Effector CD4-positive, alpha-beta T cell (primary cell): ENCODE data around the gene SFTPB.
"Not testable (repeated sequence)": the region's sequence is repeated elsewhere in the genome, so short reads cannot be mapped to it uniquely, and the experiment has no call there.

Source experiments
- DNase-seq: peaks from one replicate; pipeline ENCODE4 v3.0.0-alpha.2; 2020

SFTPB gene

GRCh38 chr2:85652056-85652455 is 15.9 kb downstream of the SFTPB start:
- DNase-seq = no peak

- DNase-seq = no peak
Measured at GRCh38 chr2:85651097-85651496, 16.9 kb downstream of the SFTPB start.

- DNase-seq = no peak
Measured at GRCh38 chr2:85650456-85650855, 17.5 kb downstream of the SFTPB start.

GRCh38 chr2:85649201-85650190 is 18.5 kb downstream of the SFTPB start:
- DNase-seq = no peak

- no peak for DNase-seq
Measured at GRCh38 chr2:85648619-85649018, 19.4 kb downstream of the SFTPB start.

- no peak for DNase-seq
Measured at GRCh38 chr2:85647823-85648526, 20.0 kb downstream of the SFTPB start.

- no peak for DNase-seq
Measured at GRCh38 chr2:85646166-85646565, 21.8 kb downstream of the SFTPB start.

GRCh38 chr2:85644909-85645308 is 23.1 kb downstream of the SFTPB start:
- no peak for DNase-seq

- DNase-seq = no peak
Measured at GRCh38 chr2:85642725-85643124, 25.3 kb downstream of the SFTPB start.

- DNase-seq = no peak
Measured at GRCh38 chr2:85635636-85636035, 32.4 kb downstream of the SFTPB start.

GRCh38 chr2:85635011-85635410 is 33.0 kb downstream of the SFTPB start:
- no peak for DNase-seq

- no peak for DNase-seq
Measured at GRCh38 chr2:85631316-85631715, 36.7 kb downstream of the SFTPB start.

GRCh38 chr2:85628658-85629057 is 39.3 kb downstream of the SFTPB start:
- DNase-seq = no peak

GRCh38 chr2:85623991-85624390 is 44.0 kb downstream of the SFTPB start:
- DNase-seq = no peak

- DNase-seq = no peak
Measured at GRCh38 chr2:85621338-85621737, 46.7 kb downstream of the SFTPB start.

- no peak for DNase-seq
Measured at GRCh38 chr2:85619617-85620016, 48.4 kb downstream of the SFTPB start.

- not testable (repeated sequence) for DNase-seq
Measured at GRCh38 chr2:85617723-85618122, 50.3 kb downstream of the SFTPB start.

- no peak for DNase-seq
Measured at GRCh38 chr2:85615413-85615728, 52.6 kb downstream of the SFTPB start.

GRCh38 chr2:85614757-85615156 is 53.2 kb downstream of the SFTPB start:
- not testable (repeated sequence) for DNase-seq

GRCh38 chr2:85613717-85614515 is 54.1 kb downstream of the SFTPB start:
- no peak for DNase-seq

GRCh38 chr2:85611705-85612587 is 56.1 kb downstream of the SFTPB start, which contains the start of gene C2orf68:
TSS of gene C2orf68 (minus strand) at chr2:85612066. CDS start at chr2:85611984, 82 bp downstream.
- DNase-seq = peak; percentile 77

GRCh38 chr2:85611217-85611704 is 56.7 kb downstream of the SFTPB start:
- DNase-seq = no peak
